ENCODE results near the gene FGF19.

Gene FGF19

DNA sequence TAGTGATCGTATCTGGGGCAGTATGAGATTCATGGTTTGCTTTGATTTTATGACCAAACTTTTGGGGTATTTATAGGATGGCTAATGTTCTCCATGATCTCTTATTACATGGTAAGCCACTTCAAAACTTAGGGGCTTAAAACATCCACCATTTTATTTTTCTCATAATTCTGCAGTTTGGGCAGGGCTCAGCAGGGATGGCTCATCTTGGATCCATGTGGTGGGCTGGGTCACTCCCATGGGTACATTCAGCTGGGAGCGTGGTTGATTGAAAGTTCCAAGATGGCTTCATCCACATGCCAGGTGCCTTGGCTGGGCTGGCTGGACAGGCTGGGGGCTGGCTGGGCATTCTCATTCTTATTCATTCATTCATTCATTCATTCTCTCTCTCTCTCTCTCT is 30.5 kb upstream of the FGF19 start:
- Histone ChIP-seq H3K36me3 (no peaks in the 10 kb centered on the region), H3K27ac (no peak overlapping the region), H3K27me3 (peaks cover 0 to 28% of the 10 kb centered on the region in 2 donors), H3K9me3 (peaks cover 4 to 25% (median 14%) of the 10 kb centered on the region in 3 donors), H3K4me1 (no peaks in the 10 kb centered on the region), H3K4me3 (no peak overlapping the region)
- intact Hi-C loops (cut with DNase I; ENCODE audit: low total_unique reads): no loop called here
- TF ChIP-seq, protein P1, sequence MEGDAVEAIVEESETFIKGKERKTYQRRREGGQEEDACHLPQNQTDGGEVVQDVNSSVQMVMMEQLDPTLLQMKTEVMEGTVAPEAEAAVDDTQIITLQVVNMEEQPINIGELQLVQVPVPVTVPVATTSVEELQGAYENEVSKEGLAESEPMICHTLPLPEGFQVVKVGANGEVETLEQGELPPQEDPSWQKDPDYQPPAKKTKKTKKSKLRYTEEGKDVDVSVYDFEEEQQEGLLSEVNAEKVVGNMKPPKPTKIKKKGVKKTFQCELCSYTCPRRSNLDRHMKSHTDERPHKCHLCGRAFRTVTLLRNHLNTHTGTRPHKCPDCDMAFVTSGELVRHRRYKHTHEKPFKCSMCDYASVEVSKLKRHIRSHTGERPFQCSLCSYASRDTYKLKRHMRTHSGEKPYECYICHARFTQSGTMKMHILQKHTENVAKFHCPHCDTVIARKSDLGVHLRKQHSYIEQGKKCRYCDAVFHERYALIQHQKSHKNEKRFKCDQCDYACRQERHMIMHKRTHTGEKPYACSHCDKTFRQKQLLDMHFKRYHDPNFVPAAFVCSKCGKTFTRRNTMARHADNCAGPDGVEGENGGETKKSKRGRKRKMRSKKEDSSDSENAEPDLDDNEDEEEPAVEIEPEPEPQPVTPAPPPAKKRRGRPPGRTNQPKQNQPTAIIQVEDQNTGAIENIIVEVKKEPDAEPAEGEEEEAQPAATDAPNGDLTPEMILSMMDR (IDR thresholded peaks at IDR 0.05): no peak
- DNase-seq: no peak

DNA sequence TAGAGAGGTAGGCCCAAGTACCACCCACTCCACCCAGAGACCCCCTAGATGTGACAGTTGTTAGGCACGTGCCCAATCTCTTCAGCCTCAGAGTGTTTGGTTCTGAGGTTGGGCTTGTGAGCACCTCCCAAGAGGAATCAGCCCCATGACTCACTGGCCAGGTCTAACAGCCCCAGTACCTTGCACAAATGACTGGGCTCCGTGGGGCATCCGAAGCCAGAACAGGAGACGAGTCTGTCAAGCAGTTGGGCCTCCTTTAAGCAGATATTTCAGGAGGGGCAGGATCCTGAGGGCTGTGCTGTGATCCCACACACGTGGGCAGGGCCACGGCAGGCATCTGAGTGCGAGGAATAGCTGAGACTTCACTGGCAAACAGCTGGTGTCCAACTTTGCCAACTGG is 29.1 kb upstream of the FGF19 start:
- H3K4me1 ChIP-seq: no peaks in the 10 kb centered on the region
- no peak for DNase-seq
- intact Hi-C loops (cut with DNase I; ENCODE audit: low total_unique reads): no loop called here
- no peak overlapping the region for H3K4me3 ChIP-seq
- no peaks in the 10 kb centered on the region for H3K36me3 ChIP-seq
- peaks cover 0 to 42% of the 10 kb centered on the region in 2 donors for H3K27me3 ChIP-seq
- peaks cover 4 to 13% (median 4%) of the 10 kb centered on the region in 3 donors for H3K9me3 ChIP-seq
- no peak overlapping the region for H3K27ac ChIP-seq
- TF ChIP-seq, protein P1 (IDR thresholded peaks at IDR 0.05): no peak

DNA sequence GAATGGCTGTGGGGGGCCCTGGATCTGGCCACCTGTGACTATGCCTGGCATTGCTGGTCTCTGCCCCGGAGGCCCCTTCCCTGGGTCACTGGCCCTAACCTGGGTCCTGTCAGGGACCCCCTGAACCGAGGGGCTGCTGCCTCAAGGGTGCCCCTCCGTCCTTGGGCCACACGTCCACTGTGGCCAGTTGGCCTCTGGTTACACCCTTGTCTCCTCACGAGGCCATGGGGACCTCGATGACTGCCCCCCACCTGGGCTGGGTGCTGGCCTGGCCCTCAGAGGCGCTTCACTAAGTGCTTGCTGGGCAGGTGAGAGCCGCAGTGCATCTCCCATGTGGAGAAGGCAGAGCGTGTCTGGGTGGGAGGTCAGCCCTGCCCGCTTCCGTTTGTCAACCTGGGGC is 27.3 kb upstream of the FGF19 start:
- intact Hi-C loops (cut with DNase I; ENCODE audit: low total_unique reads): no loop called here
- H3K4me3 ChIP-seq: no peak overlapping the region
- TF ChIP-seq, protein P1 (IDR thresholded peaks at IDR 0.05): no peak
- H3K27ac ChIP-seq: no peak overlapping the region
- peaks cover 0 to 58% of the 10 kb centered on the region in 2 donors for H3K27me3 ChIP-seq
- no peak for DNase-seq
- H3K9me3 ChIP-seq: peaks cover 4 to 13% (median 4%) of the 10 kb centered on the region in 3 donors
- H3K4me1 ChIP-seq: no peaks in the 10 kb centered on the region
- H3K36me3 ChIP-seq: no peaks in the 10 kb centered on the region

DNA sequence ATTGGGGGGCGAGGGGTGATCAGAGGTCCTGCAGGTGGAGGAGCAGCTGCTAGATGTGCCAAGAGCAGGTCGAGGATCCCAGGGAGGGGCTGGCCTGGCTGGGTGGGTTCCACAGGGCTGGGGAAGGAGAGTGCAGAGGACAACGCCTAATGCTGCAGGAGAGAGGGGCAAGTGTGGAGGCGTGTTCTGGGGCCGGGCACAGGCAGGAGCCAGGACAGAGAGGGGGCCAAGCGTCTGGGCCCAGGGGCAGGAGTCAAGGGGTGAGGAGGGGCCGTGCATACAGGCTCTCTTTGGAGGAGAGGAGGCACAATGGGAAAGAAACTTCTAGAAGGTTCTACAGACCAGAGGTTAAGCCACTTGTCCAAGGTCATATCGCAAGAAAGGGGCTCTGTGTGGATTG is 26.7 kb upstream of the FGF19 start:
- H3K4me1 ChIP-seq: no peaks in the 10 kb centered on the region
- no peak for DNase-seq
- no peak overlapping the region for H3K27ac ChIP-seq
- TF ChIP-seq, protein P1 (IDR thresholded peaks at IDR 0.05): no peak
- H3K9me3 ChIP-seq: peaks cover 4 to 13% (median 4%) of the 10 kb centered on the region in 3 donors
- peaks cover 0 to 64% of the 10 kb centered on the region in 2 donors for H3K27me3 ChIP-seq
- no peak overlapping the region for H3K4me3 ChIP-seq
- no peaks in the 10 kb centered on the region for H3K36me3 ChIP-seq
- intact Hi-C loops (cut with DNase I; ENCODE audit: low total_unique reads): no loop called here

DNA sequence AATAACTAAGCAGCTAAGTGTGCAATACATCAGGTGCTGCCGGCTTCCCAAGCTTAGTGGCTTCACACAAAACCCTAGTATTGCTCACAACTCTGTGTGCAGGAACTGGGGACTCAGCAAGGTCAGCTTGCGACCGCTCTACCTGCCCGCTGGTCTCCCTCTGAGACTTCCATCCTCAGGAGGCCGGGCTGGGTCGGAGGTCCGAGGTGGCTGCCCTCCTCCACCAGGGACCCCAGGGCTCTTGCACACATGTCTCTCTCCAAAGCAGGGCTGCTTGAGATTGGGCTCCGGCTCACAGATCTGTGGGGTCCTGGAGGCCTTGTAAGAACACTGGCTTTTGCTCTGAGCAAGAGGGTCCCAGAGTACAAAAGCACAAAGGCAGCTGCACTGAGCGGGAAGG is 25.4 kb upstream of the FGF19 start:
- H3K36me3 ChIP-seq: no peaks in the 10 kb centered on the region
- H3K4me1 ChIP-seq: no peaks in the 10 kb centered on the region
- H3K9me3 ChIP-seq: peaks cover 1 to 6% (median 4%) of the 10 kb centered on the region in 3 donors
- DNase-seq: no peak
- TF ChIP-seq, protein P1 (IDR thresholded peaks at IDR 0.05): no peak
- no peak overlapping the region for H3K4me3 ChIP-seq
- intact Hi-C loops (cut with DNase I; ENCODE audit: low total_unique reads): no loop called here
- peaks cover 0 to 73% of the 10 kb centered on the region in 2 donors for H3K27me3 ChIP-seq
- H3K27ac ChIP-seq: no peak overlapping the region

DNA sequence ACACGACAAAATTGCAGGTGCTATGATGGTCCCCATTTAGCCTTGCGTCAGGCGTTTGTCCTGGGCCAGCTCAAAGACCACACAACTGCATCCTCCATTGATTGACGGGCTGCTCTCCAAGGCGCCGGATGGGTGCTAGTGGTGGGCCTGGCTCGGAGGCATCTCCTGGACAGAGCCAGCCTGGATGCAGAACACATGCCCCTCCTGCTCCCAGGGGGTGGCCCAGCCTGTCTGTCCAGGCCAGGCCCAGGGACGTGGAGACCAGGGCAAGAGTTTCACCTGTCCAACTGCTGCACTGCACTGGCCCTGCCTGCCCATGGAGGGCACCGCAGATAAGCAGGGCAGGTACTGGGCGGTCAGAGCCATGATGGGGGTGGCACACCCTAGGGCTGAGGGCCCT is 23.4 kb upstream of the FGF19 start:
- intact Hi-C loops (cut with DNase I; ENCODE audit: low total_unique reads): no loop called here
- Histone ChIP-seq H3K27ac (no peak overlapping the region), H3K27me3 (peaks cover 0 to 89% of the 10 kb centered on the region in 2 donors), H3K9me3 (no peaks in the 10 kb centered on the region), H3K36me3 (no peaks in the 10 kb centered on the region), H3K4me3 (no peak overlapping the region), H3K4me1 (no peaks in the 10 kb centered on the region)
- DNase-seq: no peak
- TF ChIP-seq, protein P1 (IDR thresholded peaks at IDR 0.05): no peak

Data from tibial artery (tissue), 4 donors.